Fibroblast of the aortic adventitia (primary cell): ENCODE data around the gene KLHL25. TPM values are rescaled to one million over a fixed set of nuclear protein-coding genes. Genes with fewer than 3 reads are reported as not detected.

Experiments used
- DNase-seq: peaks from one replicate; pipeline ENCODE4 v3.0.0-alpha.2; 2010; ENCODE audit warnings: low read depth
- H3K4me3 ChIP-seq: 2 replicates; pipeline ENCODE4 v1.5.1; 2011; ENCODE audit warnings: low read depth, mild to moderate bottlenecking, control low read depth, low read length, moderate library complexity
- total RNA-seq: library from RNA; depleted of rRNA; stranded (reverse); fragments of >200 nt; gene quantifications from 2 replicates; pipeline ENCODE4 v1.2.3, GENCODE V29; 2012; ENCODE audit warnings: low replicate concordance
- TF ChIP-seq, protein P1 (sequence below): IDR thresholded peaks from 2 replicates; pipeline ENCODE4 v1.5.1; 2011; ENCODE audit warnings: mild to moderate bottlenecking, low read length, control low read depth, inconsistent platforms; ENCODE audit not compliant: insufficient read depth

The KLHL25 gene
- total RNA-seq, 1 donor, result 2.3 TPM

- H3K4me3 ChIP-seq, result no peak overlapping the region
- TF ChIP-seq, protein P1, sequence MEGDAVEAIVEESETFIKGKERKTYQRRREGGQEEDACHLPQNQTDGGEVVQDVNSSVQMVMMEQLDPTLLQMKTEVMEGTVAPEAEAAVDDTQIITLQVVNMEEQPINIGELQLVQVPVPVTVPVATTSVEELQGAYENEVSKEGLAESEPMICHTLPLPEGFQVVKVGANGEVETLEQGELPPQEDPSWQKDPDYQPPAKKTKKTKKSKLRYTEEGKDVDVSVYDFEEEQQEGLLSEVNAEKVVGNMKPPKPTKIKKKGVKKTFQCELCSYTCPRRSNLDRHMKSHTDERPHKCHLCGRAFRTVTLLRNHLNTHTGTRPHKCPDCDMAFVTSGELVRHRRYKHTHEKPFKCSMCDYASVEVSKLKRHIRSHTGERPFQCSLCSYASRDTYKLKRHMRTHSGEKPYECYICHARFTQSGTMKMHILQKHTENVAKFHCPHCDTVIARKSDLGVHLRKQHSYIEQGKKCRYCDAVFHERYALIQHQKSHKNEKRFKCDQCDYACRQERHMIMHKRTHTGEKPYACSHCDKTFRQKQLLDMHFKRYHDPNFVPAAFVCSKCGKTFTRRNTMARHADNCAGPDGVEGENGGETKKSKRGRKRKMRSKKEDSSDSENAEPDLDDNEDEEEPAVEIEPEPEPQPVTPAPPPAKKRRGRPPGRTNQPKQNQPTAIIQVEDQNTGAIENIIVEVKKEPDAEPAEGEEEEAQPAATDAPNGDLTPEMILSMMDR, result no peak
- no peak for DNase-seq
Measured at GRCh38 chr15:85741021-85741421, 53.7 kb downstream of the KLHL25 start.

DNA sequence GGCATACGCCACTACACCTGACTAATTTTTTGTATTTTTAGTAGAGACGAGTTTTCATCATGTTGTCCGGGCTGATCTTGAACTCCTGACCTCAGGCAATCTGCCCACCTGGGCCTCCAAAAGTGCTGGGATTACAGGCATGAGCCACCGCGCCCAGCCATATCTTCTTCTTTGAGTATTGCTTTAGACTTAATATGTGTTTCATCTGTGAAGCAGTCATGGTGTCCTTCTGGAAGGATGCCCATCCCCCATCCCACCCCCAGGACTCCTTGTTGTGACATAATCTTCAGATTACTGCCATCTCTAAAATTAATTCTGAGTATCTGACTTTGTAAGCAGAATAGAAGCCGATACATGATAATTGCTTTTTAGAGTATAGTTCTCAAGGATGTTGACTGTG, 57.7 kb downstream of the KLHL25 start:
- no peak for DNase-seq
- no peak overlapping the region for H3K4me3 ChIP-seq
- TF ChIP-seq, protein P1, result no peak

DNA sequence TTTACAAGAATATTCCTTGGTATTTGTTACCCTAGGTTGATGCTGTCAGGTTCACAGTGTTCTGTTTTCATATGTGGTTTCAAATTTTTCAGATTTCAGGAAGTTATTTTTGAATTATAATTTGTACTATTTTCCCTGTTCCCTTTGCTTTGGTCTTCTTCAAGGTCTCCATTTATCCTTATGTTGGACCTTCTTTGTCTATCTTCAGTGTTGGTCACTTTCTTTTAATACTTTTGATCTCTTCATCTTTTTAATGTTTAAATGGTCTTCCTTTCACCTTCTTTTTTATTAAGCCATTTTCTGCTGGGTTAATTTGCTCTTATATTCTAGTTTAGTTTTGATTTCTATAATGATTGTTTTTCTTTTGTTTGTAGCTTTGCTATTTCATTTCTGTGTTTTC, 61.3 kb downstream of the KLHL25 start:
- DNase-seq, result peak; percentile 28
- no peak overlapping the region for H3K4me3 ChIP-seq
- TF ChIP-seq, protein P1, result no peak

DNA sequence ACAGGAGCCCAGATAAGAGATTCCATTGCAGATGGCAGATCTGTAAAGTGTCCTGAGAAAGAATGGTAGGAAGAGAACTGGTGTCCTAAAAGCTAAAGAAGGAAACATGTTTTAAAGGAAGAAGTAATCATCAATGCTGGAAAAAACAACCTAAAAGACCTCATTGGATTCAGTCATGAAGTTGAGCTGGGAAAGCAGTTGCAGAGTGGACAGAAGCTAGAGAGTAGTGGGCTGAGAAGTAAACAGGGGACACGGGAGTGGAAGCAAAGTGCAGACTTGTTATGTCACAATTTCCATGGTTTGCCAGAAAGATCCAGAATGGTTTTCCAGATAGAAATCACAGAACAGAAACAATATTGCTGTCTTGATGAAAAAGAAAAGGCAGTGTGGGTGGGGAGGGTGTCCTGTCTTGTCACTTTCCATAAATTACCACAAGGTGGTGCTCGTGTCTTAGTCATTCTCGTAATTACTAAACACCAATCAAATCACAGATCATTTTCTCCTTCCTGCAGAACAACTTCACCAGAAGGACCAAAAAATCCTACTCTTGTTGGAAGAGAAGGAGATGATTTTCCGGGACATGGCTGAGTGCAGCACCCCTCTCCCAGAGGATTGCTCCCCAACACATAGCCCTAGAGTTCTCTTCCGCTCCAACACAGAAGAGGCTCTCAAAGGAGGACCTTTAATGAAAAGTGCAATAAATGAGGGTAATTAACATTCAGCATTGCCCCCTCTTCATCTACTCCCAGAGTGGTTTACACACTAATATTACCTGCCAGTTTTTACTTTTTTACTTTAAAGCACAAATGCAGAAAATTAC, 64.5 kb downstream of the KLHL25 start:
- DNase-seq, result peak; percentile 78
- TF ChIP-seq, protein P1, result peak; percentile 64
- no peak overlapping the region for H3K4me3 ChIP-seq

GRCh38 chr15:85727068-85727467, 67.7 kb downstream of the KLHL25 start:
- TF ChIP-seq, protein P1, result no peak
- H3K4me3 ChIP-seq, result no peak overlapping the region
- DNase-seq, result peak; percentile 52

DNA sequence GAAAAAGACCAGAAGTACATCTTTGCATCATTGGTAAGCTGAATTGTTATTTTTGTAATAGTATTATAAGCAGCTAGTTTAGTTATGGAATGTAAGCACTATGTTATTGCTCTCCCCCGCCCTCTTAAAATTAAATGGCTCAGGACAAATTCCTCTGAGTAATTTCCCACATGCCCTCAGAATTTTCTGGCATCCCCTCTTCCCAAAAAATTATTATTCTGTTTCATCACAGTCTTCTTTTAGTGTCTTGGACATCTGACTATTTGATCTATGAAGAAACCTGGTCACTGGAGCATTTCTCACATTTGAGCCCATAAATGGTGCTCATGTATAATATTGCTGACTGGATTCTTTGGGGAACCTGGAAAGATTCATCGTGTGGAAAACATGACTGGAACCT, 68.3 kb downstream of the KLHL25 start:
- TF ChIP-seq, protein P1, result no peak
- DNase-seq, result peak; percentile 45

GRCh38 chr15:85725564-85725963, 69.2 kb downstream of the KLHL25 start:
- no peak for DNase-seq
- H3K4me3 ChIP-seq, result no peak overlapping the region

More for the DNA sequence above, 68.3 kb downstream of the KLHL25 start:
- H3K4me3 ChIP-seq, result no peak overlapping the region

More at GRCh38 chr15:85725564-85725963, 69.2 kb downstream of the KLHL25 start:
- TF ChIP-seq, protein P1, result no peak
